ENCODE measurements around the gene C1QTNF9B. TPM values are rescaled to one million over a fixed set of nuclear protein-coding genes. Genes with fewer than 3 reads are reported as not detected.

The C1QTNF9B gene
- polyA plus RNA-seq, 1 donor, result 0.36 TPM

DNA sequence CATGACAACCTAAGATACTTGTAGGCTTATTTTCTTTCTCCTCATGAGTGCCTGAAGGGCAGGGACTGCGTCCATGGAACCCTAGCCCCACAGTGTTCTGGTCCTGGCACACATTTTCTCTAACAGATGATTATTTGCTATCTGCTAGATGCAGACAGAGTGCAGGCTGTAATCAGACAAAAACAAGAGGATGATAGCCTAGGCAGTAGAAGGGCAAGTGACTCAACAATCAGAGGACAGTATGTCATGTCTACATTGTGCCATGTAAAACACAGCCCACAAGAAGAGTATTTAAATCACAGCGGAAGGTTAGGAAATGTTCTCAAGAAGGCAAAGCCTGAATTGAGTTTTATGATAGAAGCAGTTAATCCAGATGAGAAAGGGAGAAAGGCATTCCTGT is 37.4 kb downstream of the C1QTNF9B start:
- H3K9me3 ChIP-seq (ENCODE audit: control insufficient read depth, low read depth, low read length), result no peaks in the 10 kb centered on the region
- H3K4me1 ChIP-seq (ENCODE audit: control insufficient read depth, insufficient read depth, low read length), result no peaks in the 10 kb centered on the region
- H3K27me3 ChIP-seq (ENCODE audit: control insufficient read depth, insufficient read depth, low read length), result no peaks in the 10 kb centered on the region
- 100% methylated on average over 2 of the region's 2 CpGs for WGBS (ENCODE audit: insufficient coverage, low lambda C conversion rate)
- no peak overlapping the region for H3K4me3 ChIP-seq (ENCODE audit: low read length)
- peaks cover 9% of the 10 kb centered on the region for H3K36me3 ChIP-seq (ENCODE audit: control insufficient read depth, insufficient read depth, low read length)
- no peak for DNase-seq
- H3K27ac ChIP-seq (ENCODE audit: low read length), result no peak overlapping the region

GRCh38 chr13:23859455-23859854 is 37.8 kb downstream of the C1QTNF9B start:
- no peak for DNase-seq
- H3K27ac ChIP-seq (ENCODE audit: low read length), result no peak overlapping the region

DNA sequence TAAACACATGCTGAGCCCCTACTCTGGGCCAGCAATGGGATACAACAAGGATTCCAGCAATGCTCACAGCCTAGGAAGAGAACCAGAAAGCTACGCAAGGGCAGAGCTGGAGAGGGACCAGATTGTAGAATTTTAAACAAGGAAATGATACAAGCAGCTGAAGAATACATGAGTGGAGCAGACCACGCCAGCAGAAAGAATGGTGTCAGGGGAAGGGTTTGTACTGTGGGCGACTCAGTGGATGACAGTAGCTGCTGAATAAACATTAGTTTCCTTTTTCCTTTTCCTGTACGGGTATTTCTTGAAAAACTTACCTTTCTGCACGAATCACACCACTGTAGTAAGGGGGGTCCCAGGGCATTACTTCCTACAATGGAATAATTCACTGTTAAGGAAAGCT is 38.8 kb downstream of the C1QTNF9B start:
- no peak overlapping the region for H3K27ac ChIP-seq (ENCODE audit: low read length)
- no peak overlapping the region for H3K4me3 ChIP-seq (ENCODE audit: low read length)
- WGBS (ENCODE audit: insufficient coverage, low lambda C conversion rate), result 93% methylated on average over 2 of the region's 5 CpGs
- no peaks in the 10 kb centered on the region for H3K27me3 ChIP-seq (ENCODE audit: control insufficient read depth, insufficient read depth, low read length)
- no peaks in the 10 kb centered on the region for H3K4me1 ChIP-seq (ENCODE audit: control insufficient read depth, insufficient read depth, low read length)
- H3K9me3 ChIP-seq (ENCODE audit: control insufficient read depth, low read depth, low read length), result no peaks in the 10 kb centered on the region
- no peak for DNase-seq
- H3K36me3 ChIP-seq (ENCODE audit: control insufficient read depth, insufficient read depth, low read length), result peaks cover 9% of the 10 kb centered on the region

More at GRCh38 chr13:23859455-23859854, 37.8 kb downstream of the C1QTNF9B start:
- Histone ChIP-seq H3K36me3 (ENCODE audit: control insufficient read depth, insufficient read depth, low read length) (peaks cover 9% of the 10 kb centered on the region), H3K4me3 (ENCODE audit: low read length) (no peak overlapping the region), H3K4me1 (ENCODE audit: control insufficient read depth, insufficient read depth, low read length) (no peaks in the 10 kb centered on the region), H3K27me3 (ENCODE audit: control insufficient read depth, insufficient read depth, low read length) (no peaks in the 10 kb centered on the region), H3K9me3 (ENCODE audit: control insufficient read depth, low read depth, low read length) (no peaks in the 10 kb centered on the region)

GRCh38 chr13:23856008-23856750 is 41.1 kb downstream of the C1QTNF9B start:
- DNase-seq, result no peak
- no peaks in the 10 kb centered on the region for H3K4me1 ChIP-seq (ENCODE audit: control insufficient read depth, insufficient read depth, low read length)
- peaks cover 11% of the 10 kb centered on the region for H3K36me3 ChIP-seq (ENCODE audit: control insufficient read depth, insufficient read depth, low read length)
- no peak overlapping the region for H3K4me3 ChIP-seq (ENCODE audit: low read length)
- H3K9me3 ChIP-seq (ENCODE audit: control insufficient read depth, low read depth, low read length), result no peaks in the 10 kb centered on the region
- WGBS (ENCODE audit: insufficient coverage, low lambda C conversion rate), result 80% methylated on average over 1 of the region's 5 CpGs
- H3K27me3 ChIP-seq (ENCODE audit: control insufficient read depth, insufficient read depth, low read length), result no peaks in the 10 kb centered on the region
- no peak overlapping the region for H3K27ac ChIP-seq (ENCODE audit: low read length)

DNA sequence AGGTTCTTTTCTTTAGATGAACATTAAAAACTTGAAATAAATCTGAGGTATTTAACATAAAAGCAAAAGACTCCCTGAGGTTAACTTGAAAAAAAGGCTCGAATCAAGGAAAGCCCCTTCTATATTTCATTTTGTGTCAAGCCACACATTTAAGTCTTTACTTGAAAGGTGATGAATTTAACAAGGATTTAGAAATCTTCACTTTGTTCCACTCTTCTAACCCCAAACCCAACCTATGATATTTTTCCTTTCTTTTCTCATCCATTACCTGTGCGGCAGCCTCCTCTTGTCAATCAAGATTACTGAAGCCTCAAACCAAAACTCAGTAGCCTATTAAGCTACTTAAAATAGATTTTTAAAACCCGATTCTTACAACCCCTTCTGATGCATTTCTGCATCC is 41.9 kb downstream of the C1QTNF9B start:
- Histone ChIP-seq H3K4me3 (ENCODE audit: low read length) (no peak overlapping the region), H3K27me3 (ENCODE audit: control insufficient read depth, insufficient read depth, low read length) (no peaks in the 10 kb centered on the region), H3K27ac (ENCODE audit: low read length) (no peak overlapping the region), H3K36me3 (ENCODE audit: control insufficient read depth, insufficient read depth, low read length) (peaks cover 9% of the 10 kb centered on the region), H3K4me1 (ENCODE audit: control insufficient read depth, insufficient read depth, low read length) (no peaks in the 10 kb centered on the region), H3K9me3 (ENCODE audit: control insufficient read depth, low read depth, low read length) (no peaks in the 10 kb centered on the region)
- no peak for DNase-seq
- 80% methylated on average over 2 of the region's 3 CpGs for WGBS (ENCODE audit: insufficient coverage, low lambda C conversion rate)

DNA sequence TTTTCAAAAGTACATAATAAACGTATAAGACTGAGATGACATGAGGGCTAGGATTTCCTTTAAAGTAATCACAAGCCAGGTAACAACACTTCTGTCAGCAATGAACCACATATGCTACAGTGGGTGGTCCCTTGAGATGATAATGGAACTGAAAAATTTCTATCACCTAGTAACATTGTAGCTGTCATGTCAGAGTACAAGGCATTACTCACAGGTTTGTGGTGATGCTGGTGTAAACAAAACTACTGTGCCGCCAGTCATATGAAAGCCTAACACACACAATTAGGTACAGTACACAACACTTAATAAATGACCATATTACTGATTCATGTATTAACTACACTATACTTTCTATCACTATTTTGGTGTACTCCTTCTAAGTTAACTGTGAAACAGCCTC is 45.0 kb downstream of the C1QTNF9B start:
- no peak overlapping the region for H3K27ac ChIP-seq (ENCODE audit: low read length)
- no peaks in the 10 kb centered on the region for H3K27me3 ChIP-seq (ENCODE audit: control insufficient read depth, insufficient read depth, low read length)
- peaks cover 7% of the 10 kb centered on the region for H3K36me3 ChIP-seq (ENCODE audit: control insufficient read depth, insufficient read depth, low read length)
- no peak overlapping the region for H3K4me3 ChIP-seq (ENCODE audit: low read length)
- no peaks in the 10 kb centered on the region for H3K9me3 ChIP-seq (ENCODE audit: control insufficient read depth, low read depth, low read length)
- no CpG with 5 or more reads among the region's 2 CpGs for WGBS (ENCODE audit: insufficient coverage, low lambda C conversion rate)
- no peaks in the 10 kb centered on the region for H3K4me1 ChIP-seq (ENCODE audit: control insufficient read depth, insufficient read depth, low read length)
- DNase-seq, result no peak

DNA sequence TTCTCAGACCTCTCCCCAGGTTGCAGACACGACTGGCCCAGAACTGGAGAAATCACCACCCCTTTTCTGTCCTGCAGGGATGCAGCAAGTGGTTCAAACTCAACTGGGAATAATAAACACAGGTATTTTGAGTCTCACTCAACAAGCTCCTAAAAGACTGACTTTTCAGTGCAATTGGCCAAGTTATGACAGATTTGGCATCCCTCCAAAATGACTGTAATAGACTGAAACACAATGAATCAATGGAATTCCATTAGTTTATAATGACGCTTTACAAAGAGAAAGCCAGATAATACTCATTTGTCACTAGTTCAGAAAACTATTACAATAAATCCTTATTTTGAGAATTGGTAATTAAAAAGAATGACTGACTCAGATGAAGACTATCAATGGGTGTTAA is 46.2 kb downstream of the C1QTNF9B start:
- DNase-seq, result no peak
- H3K27ac ChIP-seq (ENCODE audit: low read length), result no peak overlapping the region
- H3K4me3 ChIP-seq (ENCODE audit: low read length), result no peak overlapping the region
- H3K27me3 ChIP-seq (ENCODE audit: control insufficient read depth, insufficient read depth, low read length), result no peaks in the 10 kb centered on the region
- peaks cover 3% of the 10 kb centered on the region for H3K36me3 ChIP-seq (ENCODE audit: control insufficient read depth, insufficient read depth, low read length)
- WGBS (ENCODE audit: insufficient coverage, low lambda C conversion rate), result 80% methylated on average over 1 of the region's 2 CpGs
- no peaks in the 10 kb centered on the region for H3K9me3 ChIP-seq (ENCODE audit: control insufficient read depth, low read depth, low read length)
- H3K4me1 ChIP-seq (ENCODE audit: control insufficient read depth, insufficient read depth, low read length), result no peaks in the 10 kb centered on the region

GRCh38 chr13:23850134-23850533 is 47.2 kb downstream of the C1QTNF9B start:
- Histone ChIP-seq H3K4me1 (ENCODE audit: control insufficient read depth, insufficient read depth, low read length) (no peaks in the 10 kb centered on the region), H3K9me3 (ENCODE audit: control insufficient read depth, low read depth, low read length) (no peaks in the 10 kb centered on the region), H3K27ac (ENCODE audit: low read length) (no peak overlapping the region), H3K27me3 (ENCODE audit: control insufficient read depth, insufficient read depth, low read length) (no peaks in the 10 kb centered on the region), H3K36me3 (ENCODE audit: control insufficient read depth, insufficient read depth, low read length) (peaks cover 2% of the 10 kb centered on the region), H3K4me3 (ENCODE audit: low read length) (no peak overlapping the region)
- DNase-seq, result no peak
- 100% methylated on average over 1 of the region's 1 CpG for WGBS (ENCODE audit: insufficient coverage, low lambda C conversion rate)

GRCh38 chr13:23849670-23850069 is 47.6 kb downstream of the C1QTNF9B start:
- no peak overlapping the region for H3K4me3 ChIP-seq (ENCODE audit: low read length)
- no peaks in the 10 kb centered on the region for H3K27me3 ChIP-seq (ENCODE audit: control insufficient read depth, insufficient read depth, low read length)
- WGBS (ENCODE audit: insufficient coverage, low lambda C conversion rate), result 100% methylated on average over 2 of the region's 2 CpGs
- H3K4me1 ChIP-seq (ENCODE audit: control insufficient read depth, insufficient read depth, low read length), result no peaks in the 10 kb centered on the region
- no peak overlapping the region for H3K27ac ChIP-seq (ENCODE audit: low read length)
- H3K9me3 ChIP-seq (ENCODE audit: control insufficient read depth, low read depth, low read length), result no peaks in the 10 kb centered on the region
- peaks cover 2% of the 10 kb centered on the region for H3K36me3 ChIP-seq (ENCODE audit: control insufficient read depth, insufficient read depth, low read length)
- DNase-seq, result no peak

DNA sequence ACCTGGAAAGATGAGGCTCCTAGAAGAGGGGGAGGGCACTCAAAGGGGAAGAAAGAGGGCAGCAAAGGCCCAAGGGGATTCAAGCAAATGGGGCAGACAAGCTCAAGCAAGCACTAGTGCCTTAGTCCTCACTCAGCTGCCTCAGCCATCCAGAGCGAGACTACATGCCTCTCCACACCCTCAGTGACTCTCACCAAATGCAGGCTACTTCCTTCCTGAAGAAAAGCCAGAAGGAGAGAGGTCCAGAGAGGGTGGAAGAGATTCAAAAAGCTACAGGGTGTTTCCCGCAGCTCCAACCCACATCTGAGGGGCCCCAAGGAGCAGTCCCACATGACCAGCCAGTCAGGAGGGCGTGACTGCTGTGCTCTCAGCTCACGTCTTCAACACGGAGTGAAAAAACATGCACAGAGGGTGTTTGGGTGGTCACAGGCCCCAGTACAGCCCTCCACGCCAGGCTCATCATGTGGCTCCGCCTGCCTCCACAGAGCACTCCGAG is 48.6 kb downstream of the C1QTNF9B start:
- WGBS (ENCODE audit: insufficient coverage, low lambda C conversion rate), result no CpG with 5 or more reads among the region's 8 CpGs

GRCh38 chr13:23848019-23848418 is 49.3 kb downstream of the C1QTNF9B start:
- WGBS (ENCODE audit: insufficient coverage, low lambda C conversion rate), result no CpG with 5 or more reads among the region's 2 CpGs
- no peaks in the 10 kb centered on the region for H3K27me3 ChIP-seq (ENCODE audit: control insufficient read depth, insufficient read depth, low read length)
- no peaks in the 10 kb centered on the region for H3K4me1 ChIP-seq (ENCODE audit: control insufficient read depth, insufficient read depth, low read length)
- H3K4me3 ChIP-seq (ENCODE audit: low read length), result no peak overlapping the region
- peaks cover 2% of the 10 kb centered on the region for H3K36me3 ChIP-seq (ENCODE audit: control insufficient read depth, insufficient read depth, low read length)
- no peak for DNase-seq
- H3K9me3 ChIP-seq (ENCODE audit: control insufficient read depth, low read depth, low read length), result no peaks in the 10 kb centered on the region
- no peak overlapping the region for H3K27ac ChIP-seq (ENCODE audit: low read length)

More for the DNA sequence above, 48.6 kb downstream of the C1QTNF9B start:
- peaks cover 2% of the 10 kb centered on the region for H3K36me3 ChIP-seq (ENCODE audit: control insufficient read depth, insufficient read depth, low read length)
- no peaks in the 10 kb centered on the region for H3K27me3 ChIP-seq (ENCODE audit: control insufficient read depth, insufficient read depth, low read length)
- no peak for DNase-seq
- H3K4me1 ChIP-seq (ENCODE audit: control insufficient read depth, insufficient read depth, low read length), result no peaks in the 10 kb centered on the region
- H3K9me3 ChIP-seq (ENCODE audit: control insufficient read depth, low read depth, low read length), result no peaks in the 10 kb centered on the region
- no peak overlapping the region for H3K4me3 ChIP-seq (ENCODE audit: low read length)
- no peak overlapping the region for H3K27ac ChIP-seq (ENCODE audit: low read length)

All from large intestine (tissue), 3 donors.